ENCODE results near the gene DISP1. TPM values are rescaled to one million over a fixed set of nuclear protein-coding genes. Genes with fewer than 3 reads are reported as not detected.

The DISP1 gene
- total RNA-seq, 6 experiments from 2014 or later, result 1.7 to 4.2 (median 3.0) TPM

GRCh38 chr1:222818171-222818570 lies 3.3 kb downstream of the DISP1 start:
- no peak for TF ChIP-seq CTCF (IDR thresholded peaks at IDR 0.05)
- TF ChIP-seq POLR2A (IDR thresholded peaks at IDR 0.05), result no peak
- Histone ChIP-seq H3K4me3 (no peak overlapping the region), H3K36me3 (no peaks in the 10 kb centered on the region), H3K9me3 (no peaks in the 10 kb centered on the region), H3K27me3 (no peaks in the 10 kb centered on the region), H3K27ac (no peak overlapping the region), H3K4me1 (peaks cover 0 to 5% (median 0%) of the 10 kb centered on the region in 4 donors)
- DNase-seq, result no peak
- WGBS (ENCODE audit: insufficient coverage, low coverage, low lambda C conversion rate, missing lambda C conversion rate), result 64% methylated on average over 1 of the region's 1 CpG
- intact Hi-C loops (cut with DNase I), result no loop called here
- no peak for ATAC-seq

- Histone ChIP-seq H3K36me3 (no peaks in the 10 kb centered on the region), H3K9me3 (no peaks in the 10 kb centered on the region), H3K27me3 (no peaks in the 10 kb centered on the region), H3K27ac (no peak overlapping the region), H3K4me3 (no peak overlapping the region), H3K4me1 (peaks cover 0 to 5% (median 0%) of the 10 kb centered on the region in 4 donors)
- DNase-seq (no peak), ATAC-seq (no peak)
- intact Hi-C loops (cut with DNase I), result no loop called here
- TF ChIP-seq CTCF (IDR thresholded peaks at IDR 0.05) (no peak), POLR2A (IDR thresholded peaks at IDR 0.05) (no peak)
- 92% methylated on average over 4 of the region's 4 CpGs for WGBS (ENCODE audit: insufficient coverage, low coverage, low lambda C conversion rate, missing lambda C conversion rate)
These were observed 5.4 kb downstream of the DISP1 start for GRCh38 chr1:222820171-222820712.

GRCh38 chr1:222821239-222821638 lies 6.4 kb downstream of the DISP1 start:
- no peak for TF ChIP-seq CTCF (IDR thresholded peaks at IDR 0.05)
- TF ChIP-seq POLR2A (IDR thresholded peaks at IDR 0.05), result no peak
- no peak overlapping the region for H3K27ac ChIP-seq
- ATAC-seq (no peak), DNase-seq (no peak)
- H3K9me3 ChIP-seq, result no peaks in the 10 kb centered on the region
- WGBS (ENCODE audit: insufficient coverage, low coverage, low lambda C conversion rate, missing lambda C conversion rate), result 86% methylated on average over 4 of the region's 4 CpGs
- no peaks in the 10 kb centered on the region for H3K27me3 ChIP-seq
- peaks cover 0 to 5% (median 0%) of the 10 kb centered on the region in 4 donors for H3K4me1 ChIP-seq
- H3K4me3 ChIP-seq, result no peak overlapping the region
- intact Hi-C loops (cut with DNase I), result no loop called here
- no peaks in the 10 kb centered on the region for H3K36me3 ChIP-seq

GRCh38 chr1:222823695-222824094 lies 8.9 kb downstream of the DISP1 start:
- intact Hi-C loops (cut with DNase I), result no loop called here
- Histone ChIP-seq H3K9me3 (no peaks in the 10 kb centered on the region), H3K4me1 (no peaks in the 10 kb centered on the region), H3K27ac (no peak overlapping the region), H3K36me3 (no peaks in the 10 kb centered on the region), H3K27me3 (no peaks in the 10 kb centered on the region), H3K4me3 (no peak overlapping the region)
- DNase-seq (no peak), ATAC-seq (no peak)
- WGBS (ENCODE audit: insufficient coverage, low coverage, low lambda C conversion rate, missing lambda C conversion rate), result 61% methylated on average over 3 of the region's 3 CpGs
- TF ChIP-seq CTCF (IDR thresholded peaks at IDR 0.05) (no peak), POLR2A (IDR thresholded peaks at IDR 0.05) (no peak)

GRCh38 chr1:222824641-222825040 lies 9.8 kb downstream of the DISP1 start:
- intact Hi-C loops (cut with DNase I), result no loop called here
- Histone ChIP-seq H3K4me3 (no peak overlapping the region), H3K4me1 (no peaks in the 10 kb centered on the region), H3K9me3 (no peaks in the 10 kb centered on the region), H3K27ac (no peak overlapping the region), H3K36me3 (no peaks in the 10 kb centered on the region), H3K27me3 (no peaks in the 10 kb centered on the region)
- DNase-seq, result no peak
- no peak for TF ChIP-seq CTCF (IDR thresholded peaks at IDR 0.05)
- 78% methylated on average over 3 of the region's 3 CpGs for WGBS (ENCODE audit: insufficient coverage, low coverage, low lambda C conversion rate, missing lambda C conversion rate)
- no peak for ATAC-seq

All from right lobe of liver (tissue), 6 donors.